OCI-LY3 (cell line): ENCODE data around the gene RHCG.

Experiments used
- CTCF ChIP-seq: fragments of 200-600, 300-600 bp; sonication (generic); IDR thresholded peaks from 2 replicates; pipeline ENCODE4 v1.5.1; 2014; ENCODE audit warnings: antibody characterized with exemption, low read length, low read depth
- EZH2phosphoT487 ChIP-seq: fragments of 200-600 bp; shearing (Covaris generic); IDR thresholded peaks from 2 replicates; pipeline ENCODE4 v1.6.1; 2018; ENCODE audit warnings: antibody characterized with exemption, mixed run types, low read depth

GRCh38 chr15:89458440-89458839 is 37.9 kb downstream of the RHCG start:
- TF ChIP-seq CTCF (no peak), EZH2phosphoT487 (no peak)
